Prostate gland (tissue), 2 donors: Measurements from ENCODE around the gene SPRYD3. TPM values are rescaled to one million over a fixed set of nuclear protein-coding genes. Genes with fewer than 3 reads are reported as not detected.
A peak's percentile ranks its signal among the peaks of the same experiment; 100 is the strongest.

Experiments
- DNase-seq: peaks from one replicate; pipeline ENCODE4 v3.0.0-alpha.2; 2019; ENCODE audit warnings: low spot score
- H3K27ac ChIP-seq, 2 donors: fragments of 200-600 bp; sonication (generic); 2 replicates each; pipeline ENCODE4 v1.5.1; 2017 to 2019
- H3K27me3 ChIP-seq: fragments of 200-600 bp; sonication (generic); replicated peaks from 2 replicates; pipeline ENCODE4 v1.5.1; 2019; ENCODE audit not compliant: insufficient read depth
- H3K36me3 ChIP-seq, 2 donors: fragments of 200-600 bp; sonication (generic); 1 replicate in 1 of 2; 2 replicates in 1 of 2; pipeline versions ENCODE4 v1.5.1 to v1.8.1; 2017 to 2019
- H3K4me1 ChIP-seq: fragments of 200-600 bp; sonication (generic); replicated peaks from 2 replicates; pipeline ENCODE4 v1.5.1; 2019
- H3K4me3 ChIP-seq, 2 donors: fragments of 200-600 bp; sonication (generic); 2 replicates each; pipeline ENCODE4 v1.5.1; 2017 to 2019
- H3K9me3 ChIP-seq: fragments of 200-600 bp; sonication (generic); 2 replicates; pipeline ENCODE4 v1.5.1; 2017
- CTCF ChIP-seq, 4 experiments: fragments of 200-600 bp in 2 of 4; fragments of 450-650 bp in 2 of 4; sonication (generic) in 2 of 4; IDR thresholded peaks; 1 replicate in 3 of 4; 2 replicates in 1 of 4; pipeline ENCODE4 v1.5.1; 2016 to 2019; ENCODE audit warnings: antibody characterized with exemption in 4 of 4, mild to moderate bottlenecking in 2 of 4, moderate library complexity in 2 of 4
- POLR2A ChIP-seq: fragments of 450-650 bp; IDR thresholded peaks from one replicate; pipeline ENCODE4 v1.6.1; 2016; ENCODE audit warnings: antibody characterized with exemption, mild to moderate bottlenecking
- POLR2AphosphoS5 ChIP-seq: sonication (generic); formaldehyde crosslinking; IDR thresholded peaks from one replicate; pipeline ENCODE4 v1.6.1; 2017; ENCODE audit warnings: antibody characterized with exemption
- WGBS: methylation state at CpG from one replicate; pipeline ENCODE4 v1.1.5; 2018; 5-methylcytosine and 5-hydroxymethylcytosine counted together
- intact Hi-C: fragments of 100-400 bp; cut with DNase I; formaldehyde crosslinking; loops from one replicate; pipeline ENCODE4 v1.14.2; 2022
- total RNA-seq, 2 donors: library from RNA; depleted of rRNA; stranded (reverse); fragments of >200 nt; gene quantifications; one replicate each; pipeline ENCODE4 v1.1.0, GENCODE V29; 2016

The SPRYD3 gene
- total RNA-seq, 2 donors from 2014 or later = 38.7 to 54.4 TPM

GRCh38 chr12:53054112-53054878 lies 24.9 kb downstream of the SPRYD3 start:
- 6% methylated on average over 40 of the region's 48 CpGs for WGBS
- Histone ChIP-seq H3K9me3 (no peaks in the 10 kb centered on the region), H3K36me3 (no peaks in the 10 kb centered on the region), H3K4me3 (peak overlapping the region; percentile 33 to 52), H3K27me3 (no peaks in the 10 kb centered on the region), H3K27ac (peak overlapping the region; percentile 99), H3K4me1 (peaks cover 37% of the 10 kb centered on the region)
- TF ChIP-seq POLR2A = peak; percentile 96
- peak in 2 of 4 experiments; percentile 9 to 55 for TF ChIP-seq CTCF (IDR thresholded peaks at IDR 0.05)
- TF ChIP-seq POLR2AphosphoS5 = peak; percentile 96
- peak; percentile 98 for DNase-seq
- intact Hi-C loops = loop anchor here (10.0 kb wide), 1 partner anchor 451 kb away; the partner anchor contains the start of genes NPFF and TARBP2

GRCh38 chr12:53053218-53054111 lies 25.7 kb downstream of the SPRYD3 start:
- Histone ChIP-seq H3K27me3 (no peaks in the 10 kb centered on the region), H3K27ac (peak overlapping the region; percentile 99), H3K4me3 (peak overlapping the region; percentile 33 to 52), H3K36me3 (no peaks in the 10 kb centered on the region), H3K4me1 (peaks cover 42% of the 10 kb centered on the region), H3K9me3 (no peaks in the 10 kb centered on the region)
- 32% methylated on average over 16 of the region's 16 CpGs for WGBS
- intact Hi-C loops = loop anchor here (10.0 kb wide), 1 partner anchor 451 kb away; the partner anchor contains the start of genes NPFF and TARBP2
- peak; percentile 84 for DNase-seq
- peak; percentile 64 to 92 (median 83) for TF ChIP-seq CTCF (IDR thresholded peaks at IDR 0.05)
- TF ChIP-seq POLR2A = peak; percentile 7
- TF ChIP-seq POLR2AphosphoS5 = peak; percentile 71

GRCh38 chr12:53052419-53053217 lies 26.6 kb downstream of the SPRYD3 start:
- peak; percentile 93 for DNase-seq
- peak overlapping the region; percentile 4 to 52 for H3K4me3 ChIP-seq
- no peaks in the 10 kb centered on the region for H3K27me3 ChIP-seq
- H3K9me3 ChIP-seq = no peaks in the 10 kb centered on the region
- H3K27ac ChIP-seq = peak overlapping the region; percentile 99
- 41% methylated on average over 8 of the region's 11 CpGs for WGBS
- TF ChIP-seq CTCF (IDR thresholded peaks at IDR 0.05) = no peak
- peak; percentile 92 for TF ChIP-seq POLR2AphosphoS5
- no peaks in the 10 kb centered on the region for H3K36me3 ChIP-seq
- intact Hi-C loops = loop anchor here (10.0 kb wide), 1 partner anchor 452 kb away; the partner anchor contains the start of genes NPFF and TARBP2
- peaks cover 49% of the 10 kb centered on the region for H3K4me1 ChIP-seq

- Histone ChIP-seq H3K9me3 (no peaks in the 10 kb centered on the region), H3K36me3 (no peaks in the 10 kb centered on the region), H3K4me1 (peaks cover 49% of the 10 kb centered on the region), H3K4me3 (peak overlapping the region; percentile 4 to 52), H3K27ac (peak overlapping the region; percentile 99), H3K27me3 (no peaks in the 10 kb centered on the region)
- intact Hi-C loops = loop anchor here (10.0 kb wide), 1 partner anchor 453 kb away; the partner anchor contains the start of genes NPFF and TARBP2
- TF ChIP-seq CTCF (IDR thresholded peaks at IDR 0.05) (no peak), POLR2A (no peak), POLR2AphosphoS5 (no peak)
- WGBS = 46% methylated on average over 7 of the region's 7 CpGs
- no peak for DNase-seq
These were observed 27.2 kb downstream of the SPRYD3 start for GRCh38 chr12:53051881-53052412.
